Activated naive CD8-positive, alpha-beta T cell treated with anti-CD3 and anti-CD28 coated beads, Interleukin-2, amount 10 ng/mL, durations not matched to agents 7 days and 5 days (primary cell): ENCODE results near the gene EME1. TPM values are rescaled to one million over a fixed set of nuclear protein-coding genes. Genes with fewer than 3 reads are reported as not detected.

Experiments used
- ATAC-seq: fragments of 150-1000 bp; cut with Tn5 transposase; one replicate; pipeline ENCODE4 v1.10.0; 2021; ENCODE audit warnings: low read depth, moderate library complexity
- POLR2A ChIA-PET: fragments of 350-600 bp; sonication (Branson Sonifier 250); formaldehyde crosslinking; loops from one replicate; lab custom pipeline; 2021; ENCODE audit warnings: antibody characterized with exemption; lab: Charles Lee
- DNase-seq: peaks from one replicate; pipeline ENCODE4 v3.0.0; 2021
- H3K27ac Mint-ChIP-seq: one replicate; pipeline ENCODE4 v1.8.0; 2022; ENCODE audit warnings: mild to moderate bottlenecking, mixed read lengths
- H3K27me3 Mint-ChIP-seq: one replicate; pipeline ENCODE4 v1.8.0; 2022; ENCODE audit warnings: mild to moderate bottlenecking, moderate library complexity, mixed read lengths
- H3K36me3 Mint-ChIP-seq: one replicate; pipeline ENCODE4 v1.8.0; 2021; ENCODE audit warnings: mild to moderate bottlenecking, mixed read lengths
- H3K4me1 Mint-ChIP-seq: one replicate; pipeline ENCODE4 v1.8.0; 2021; ENCODE audit warnings: mixed read lengths
- H3K4me3 Mint-ChIP-seq: one replicate; pipeline ENCODE4 v1.8.0; 2022; ENCODE audit warnings: mild to moderate bottlenecking, moderate library complexity, mixed read lengths
- H3K9me3 Mint-ChIP-seq: one replicate; pipeline ENCODE4 v1.8.0; 2021; ENCODE audit warnings: mixed read lengths
- total RNA-seq, 2 experiments: library from RNA; stranded (reverse); gene quantifications; one replicate each; pipeline ENCODE4 v1.2.3, GENCODE V29; 2021

Gene EME1
- total RNA-seq, 2 experiments from 2014 or later: 27.3 to 28.8 TPM

DNA sequence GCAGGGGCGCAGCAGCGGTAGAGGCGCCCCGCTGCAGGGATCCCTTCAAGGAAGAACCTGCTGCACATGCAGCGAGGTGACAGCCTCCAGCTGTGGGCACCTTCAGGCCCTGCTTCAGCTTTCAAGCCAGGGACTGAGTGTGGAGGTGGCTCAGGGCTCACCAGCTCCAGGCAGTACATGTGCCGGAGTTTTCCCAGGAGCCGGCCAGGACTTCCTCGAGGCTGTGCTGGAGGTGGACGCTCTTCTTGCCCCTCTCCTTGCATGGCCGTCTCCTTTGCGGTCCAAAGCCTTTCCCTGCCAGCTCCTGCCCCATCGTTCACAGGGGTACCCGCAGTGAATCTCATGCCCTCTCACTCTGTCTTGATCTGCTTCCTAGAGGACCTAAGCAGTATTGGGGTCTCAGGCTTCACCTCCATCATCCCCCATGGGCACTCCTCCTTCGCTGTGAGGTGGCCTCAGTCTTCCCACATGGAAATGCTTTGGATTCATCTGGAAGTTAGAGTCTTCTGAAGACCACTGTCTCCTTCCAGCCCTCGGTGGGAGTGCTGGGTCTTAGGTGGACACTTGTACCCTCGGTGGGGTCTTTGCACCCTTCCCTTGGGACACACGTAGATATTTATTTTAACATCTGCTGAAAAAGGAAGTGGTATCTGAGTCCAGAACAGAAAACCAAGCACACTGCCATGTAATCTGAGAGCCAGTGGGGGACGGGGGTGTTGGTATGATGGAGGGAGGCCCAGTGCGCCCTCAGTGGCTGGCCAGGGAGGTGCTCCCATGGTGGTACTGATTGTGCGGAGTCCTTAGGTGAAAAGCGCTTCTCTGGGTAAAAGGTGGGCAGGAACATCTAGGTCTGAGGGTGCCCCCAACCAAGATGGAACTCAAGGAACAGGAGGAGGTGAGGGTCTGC is 20.1 kb upstream of the EME1 start:
- H3K36me3 Mint-ChIP-seq: peaks cover 6% of the 10 kb centered on the region
- H3K9me3 Mint-ChIP-seq: no peaks in the 10 kb centered on the region
- ATAC-seq: no peak
- H3K4me1 Mint-ChIP-seq: peaks cover 9% of the 10 kb centered on the region
- H3K27me3 Mint-ChIP-seq: no peaks in the 10 kb centered on the region
- DNase-seq: peak; percentile 20
- H3K4me3 Mint-ChIP-seq: no peak overlapping the region
- POLR2A ChIA-PET: no interaction called here
- peak overlapping the region; percentile 15 for H3K27ac Mint-ChIP-seq

DNA sequence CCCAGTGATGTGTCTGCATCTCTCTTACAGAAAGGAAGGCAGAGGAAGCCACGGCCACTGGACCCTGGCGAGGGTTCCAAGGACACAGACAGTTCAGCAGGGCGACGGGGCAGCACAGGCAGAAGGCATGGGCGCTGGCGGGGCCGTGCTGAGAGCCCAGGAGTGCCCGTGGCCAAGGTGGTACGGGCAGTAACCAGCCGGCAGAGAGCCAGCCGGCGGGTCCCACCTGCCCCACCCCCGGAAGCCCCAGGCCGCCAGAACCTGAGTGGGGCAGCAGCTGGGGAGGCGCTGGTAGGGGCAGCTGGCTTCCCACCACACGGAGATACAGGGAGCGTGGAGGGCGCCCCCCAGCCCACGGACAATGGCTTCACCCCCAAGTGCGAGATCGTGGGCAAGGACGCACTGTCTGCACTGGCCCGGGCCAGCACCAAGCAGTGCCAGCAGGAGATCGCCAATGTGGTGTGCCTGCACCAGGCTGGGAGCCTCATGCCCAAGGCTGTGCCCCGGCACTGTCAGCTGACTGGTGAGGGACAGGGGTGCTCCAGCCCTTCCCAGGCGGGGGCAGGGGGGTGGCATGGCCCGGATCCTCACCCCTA is 19.3 kb upstream of the EME1 start:
- Mint-ChIP-seq H3K4me1 (peaks cover 3% of the 10 kb centered on the region), H3K27me3 (no peaks in the 10 kb centered on the region), H3K27ac (no peak overlapping the region), H3K36me3 (peaks cover 6% of the 10 kb centered on the region), H3K4me3 (no peak overlapping the region), H3K9me3 (no peaks in the 10 kb centered on the region)
- ATAC-seq (no peak), DNase-seq (peak; percentile 28)
- POLR2A ChIA-PET: no interaction called here

DNA sequence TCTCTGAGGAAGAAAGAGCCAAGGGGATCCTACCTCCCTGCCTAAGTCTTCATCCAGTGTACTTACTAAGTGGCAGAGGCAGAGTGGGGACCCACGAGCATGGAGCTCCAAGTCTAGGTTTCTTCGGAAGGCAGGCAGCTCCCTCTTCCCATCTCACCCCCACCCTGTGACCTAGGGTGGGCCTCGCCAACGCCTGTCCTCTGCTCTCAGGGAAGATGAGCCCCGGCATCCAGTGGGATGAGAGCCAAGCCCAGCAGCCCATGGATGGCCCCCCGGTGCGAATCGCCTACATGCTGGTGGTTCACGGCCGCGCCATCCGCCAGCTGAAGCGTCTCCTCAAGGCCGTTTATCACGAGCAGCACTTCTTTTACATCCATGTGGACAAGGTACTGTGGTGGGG is 18.8 kb upstream of the EME1 start:
- Mint-ChIP-seq H3K9me3 (no peaks in the 10 kb centered on the region), H3K4me3 (no peak overlapping the region), H3K36me3 (peaks cover 6% of the 10 kb centered on the region), H3K27ac (no peak overlapping the region), H3K27me3 (no peaks in the 10 kb centered on the region), H3K4me1 (peaks cover under 1% of the 10 kb centered on the region)
- no peak for ATAC-seq
- DNase-seq: peak; percentile 17
- POLR2A ChIA-PET: no interaction called here

DNA sequence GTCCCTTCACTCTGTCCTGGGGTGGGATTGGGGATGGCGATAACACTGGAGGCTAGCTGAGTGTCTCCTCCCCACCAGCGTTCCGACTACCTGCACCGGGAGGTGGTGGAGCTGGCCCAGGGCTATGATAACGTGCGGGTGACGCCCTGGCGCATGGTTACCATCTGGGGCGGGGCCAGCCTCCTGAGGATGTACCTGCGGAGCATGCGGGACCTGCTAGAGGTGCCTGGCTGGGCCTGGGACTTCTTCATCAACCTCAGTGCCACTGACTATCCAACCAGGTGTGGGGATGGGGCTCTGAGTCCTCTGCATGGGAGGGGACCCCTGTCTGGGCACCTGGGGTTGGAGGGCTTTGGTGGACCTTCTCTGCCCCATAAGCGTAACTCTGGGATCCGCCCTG is 18.3 kb upstream of the EME1 start:
- Mint-ChIP-seq H3K4me1 (peaks cover 2% of the 10 kb centered on the region), H3K27me3 (no peaks in the 10 kb centered on the region), H3K27ac (no peak overlapping the region), H3K36me3 (peaks cover 3% of the 10 kb centered on the region), H3K9me3 (no peaks in the 10 kb centered on the region), H3K4me3 (no peak overlapping the region)
- POLR2A ChIA-PET: no interaction called here
- DNase-seq (peak; percentile 22), ATAC-seq (no peak)

DNA sequence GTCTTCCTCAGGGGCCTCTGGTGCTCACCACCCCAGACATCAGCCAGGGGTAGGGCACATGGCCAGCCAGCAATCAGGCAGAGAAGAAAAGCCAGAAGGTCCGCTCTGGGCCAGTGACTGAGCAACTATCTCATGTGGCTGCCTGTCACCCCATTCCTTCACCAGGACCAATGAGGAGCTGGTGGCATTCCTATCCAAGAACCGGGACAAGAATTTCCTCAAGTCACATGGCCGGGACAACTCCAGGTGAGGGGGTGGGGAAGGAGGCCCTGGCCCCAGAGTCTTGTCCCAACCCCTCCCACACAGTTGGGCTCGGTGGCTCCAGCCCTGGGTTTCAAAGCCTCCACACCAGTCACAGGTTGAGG is 17.7 kb upstream of the EME1 start:
- H3K27me3 Mint-ChIP-seq: no peaks in the 10 kb centered on the region
- no peak for ATAC-seq
- no peak overlapping the region for H3K4me3 Mint-ChIP-seq
- peaks cover 3% of the 10 kb centered on the region for H3K36me3 Mint-ChIP-seq
- POLR2A ChIA-PET: interaction anchor here (0.6 kb wide), 1 partner anchor 1874 kb away, joined by 3 read pairs; no protein-coding TSS in a partner anchor
- no peaks in the 10 kb centered on the region for H3K9me3 Mint-ChIP-seq
- DNase-seq: no peak
- no peak overlapping the region for H3K27ac Mint-ChIP-seq
- peaks cover 2% of the 10 kb centered on the region for H3K4me1 Mint-ChIP-seq

DNA sequence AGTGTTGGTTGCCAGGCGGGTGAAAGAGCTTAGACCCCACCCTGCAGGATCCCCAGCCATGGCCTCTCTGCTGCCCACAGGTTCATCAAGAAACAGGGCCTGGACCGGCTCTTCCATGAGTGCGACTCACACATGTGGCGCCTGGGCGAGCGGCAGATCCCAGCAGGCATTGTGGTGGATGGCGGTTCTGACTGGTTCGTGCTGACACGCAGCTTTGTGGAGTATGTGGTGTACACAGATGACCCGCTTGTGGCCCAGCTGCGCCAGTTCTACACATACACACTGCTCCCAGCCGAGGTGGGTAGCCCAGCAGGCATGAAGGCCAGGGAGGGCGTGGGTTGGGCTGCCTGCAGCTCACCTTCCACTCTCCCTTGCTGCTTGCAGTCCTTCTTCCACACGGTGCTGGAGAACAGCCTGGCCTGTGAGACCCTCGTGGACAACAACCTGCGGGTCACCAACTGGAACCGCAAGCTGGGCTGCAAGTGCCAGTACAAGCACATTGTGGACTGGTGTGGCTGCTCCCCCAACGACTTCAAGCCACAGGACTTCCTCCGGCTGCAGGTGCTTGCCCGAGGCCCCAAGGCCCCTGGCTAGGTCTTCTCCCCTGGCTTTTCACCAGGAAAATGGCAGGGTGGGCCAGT is 17.2 kb upstream of the EME1 start:
- POLR2A ChIA-PET: interaction anchor here (0.6 kb wide), 1 partner anchor 1875 kb away, joined by 3 read pairs; no protein-coding TSS in a partner anchor
- ATAC-seq (no peak), DNase-seq (peak; percentile 25)
- H3K27me3 Mint-ChIP-seq: no peaks in the 10 kb centered on the region
- H3K4me3 Mint-ChIP-seq: no peak overlapping the region
- H3K27ac Mint-ChIP-seq: no peak overlapping the region
- H3K9me3 Mint-ChIP-seq: no peaks in the 10 kb centered on the region
- peaks cover 3% of the 10 kb centered on the region for H3K36me3 Mint-ChIP-seq
- H3K4me1 Mint-ChIP-seq: peaks cover 4% of the 10 kb centered on the region

DNA sequence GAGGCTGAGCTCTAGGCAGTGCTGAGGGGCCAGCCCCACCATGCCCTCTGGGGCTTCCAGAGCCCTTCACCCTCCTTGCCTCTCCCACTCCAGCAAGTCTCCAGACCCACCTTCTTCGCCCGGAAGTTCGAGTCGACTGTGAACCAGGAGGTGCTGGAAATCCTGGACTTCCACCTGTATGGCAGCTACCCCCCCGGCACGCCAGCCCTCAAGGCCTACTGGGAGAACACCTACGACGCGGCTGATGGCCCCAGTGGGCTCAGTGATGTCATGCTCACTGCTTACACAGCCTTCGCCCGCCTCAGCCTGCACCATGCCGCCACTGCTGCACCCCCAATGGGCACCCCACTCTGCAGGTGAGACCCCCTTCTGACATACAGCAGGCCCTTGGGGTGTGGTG is 16.6 kb upstream of the EME1 start:
- Mint-ChIP-seq H3K36me3 (peaks cover 3% of the 10 kb centered on the region), H3K27me3 (no peaks in the 10 kb centered on the region), H3K9me3 (no peaks in the 10 kb centered on the region), H3K4me3 (no peak overlapping the region), H3K27ac (no peak overlapping the region), H3K4me1 (peaks cover 4% of the 10 kb centered on the region)
- no peak for ATAC-seq
- POLR2A ChIA-PET: no interaction called here
- peak; percentile 12 for DNase-seq

DNA sequence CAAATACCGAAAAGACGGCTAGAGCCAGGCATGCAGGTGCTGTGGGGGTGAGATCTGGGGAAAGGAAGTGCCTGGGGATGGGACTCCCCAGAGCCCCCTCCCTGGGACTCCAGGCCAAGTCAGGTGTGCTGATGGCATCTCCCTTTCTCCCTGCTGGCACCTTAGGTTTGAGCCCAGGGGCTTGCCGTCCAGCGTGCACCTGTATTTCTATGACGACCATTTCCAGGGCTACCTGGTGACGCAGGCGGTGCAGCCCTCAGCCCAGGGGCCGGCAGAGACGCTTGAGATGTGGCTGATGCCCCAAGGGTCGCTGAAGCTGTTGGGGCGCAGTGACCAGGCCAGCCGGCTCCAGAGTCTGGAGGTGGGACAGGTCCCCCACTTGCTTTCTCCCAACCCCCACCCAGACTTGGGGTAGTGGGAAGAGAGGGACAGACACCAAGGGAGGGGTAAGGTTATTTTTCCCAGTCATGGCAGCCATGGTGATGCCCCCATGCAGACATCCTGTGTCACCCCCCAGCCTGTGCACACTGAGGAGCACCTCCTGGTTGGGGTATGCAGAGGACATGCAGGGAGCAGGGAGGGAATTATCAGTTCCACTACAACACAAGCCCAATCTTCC is 16.0 kb upstream of the EME1 start:
- no peaks in the 10 kb centered on the region for H3K9me3 Mint-ChIP-seq
- DNase-seq (peak; percentile 25), ATAC-seq (no peak)
- peaks cover 3% of the 10 kb centered on the region for H3K36me3 Mint-ChIP-seq
- POLR2A ChIA-PET: no interaction called here
- H3K4me1 Mint-ChIP-seq: peaks cover 6% of the 10 kb centered on the region
- H3K27me3 Mint-ChIP-seq: no peaks in the 10 kb centered on the region
- H3K4me3 Mint-ChIP-seq: no peak overlapping the region
- no peak overlapping the region for H3K27ac Mint-ChIP-seq

DNA sequence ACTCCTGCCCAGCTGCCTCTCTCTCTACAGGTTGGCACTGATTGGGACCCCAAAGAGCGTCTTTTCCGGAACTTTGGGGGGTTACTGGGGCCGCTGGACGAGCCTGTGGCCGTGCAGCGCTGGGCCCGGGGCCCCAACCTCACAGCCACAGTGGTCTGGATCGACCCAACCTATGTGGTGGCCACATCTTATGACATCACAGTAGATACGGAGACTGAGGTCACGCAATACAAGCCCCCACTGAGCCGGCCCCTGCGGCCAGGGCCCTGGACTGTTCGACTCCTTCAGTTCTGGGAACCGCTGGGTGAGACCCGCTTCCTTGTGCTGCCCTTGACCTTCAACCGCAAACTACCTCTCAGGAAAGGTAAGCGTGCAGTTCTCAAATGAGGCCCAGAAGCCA is 14.9 kb upstream of the EME1 start:
- Mint-ChIP-seq H3K27ac (no peak overlapping the region), H3K4me1 (peaks cover 12% of the 10 kb centered on the region), H3K4me3 (no peak overlapping the region), H3K27me3 (no peaks in the 10 kb centered on the region), H3K9me3 (no peaks in the 10 kb centered on the region), H3K36me3 (peaks cover 2% of the 10 kb centered on the region)
- POLR2A ChIA-PET: no interaction called here
- ATAC-seq (no peak), DNase-seq (no peak)

DNA sequence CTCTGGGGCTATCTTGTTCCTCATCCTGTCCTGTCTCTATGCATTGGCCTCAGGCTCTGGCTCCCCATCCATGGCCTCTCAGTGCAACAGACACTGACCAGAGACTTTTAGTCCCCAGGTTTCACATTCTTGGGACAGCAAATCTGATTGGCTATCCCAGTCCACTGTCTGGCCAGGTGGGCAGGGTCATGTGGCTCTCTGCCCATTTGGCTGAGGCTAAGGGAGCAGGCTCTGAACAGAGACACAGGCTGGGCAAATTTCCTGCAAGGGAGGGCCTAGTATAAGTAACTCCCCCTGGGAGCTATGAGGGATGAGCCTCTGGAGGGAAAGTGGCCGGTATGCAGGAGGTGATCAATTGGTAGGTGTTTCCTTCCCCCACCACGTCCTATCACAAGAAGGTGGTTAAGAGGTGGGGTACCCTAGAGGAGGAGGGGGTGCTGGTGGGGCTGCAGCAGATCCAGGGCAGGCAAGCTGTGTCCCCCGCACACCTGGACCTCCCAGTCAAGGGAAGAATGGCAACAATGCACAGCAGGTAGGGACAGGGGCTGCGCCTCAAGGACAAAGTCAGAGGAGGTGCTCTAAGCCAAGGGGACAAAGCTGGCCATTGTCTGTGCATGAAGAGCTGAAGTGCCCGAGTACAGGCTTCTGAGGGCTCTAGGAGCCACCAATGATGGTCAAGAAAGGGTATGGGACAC is 13.9 kb upstream of the EME1 start:
- POLR2A ChIA-PET: interaction anchor here (0.7 kb wide), 1 partner anchor 13 kb away, joined by 4 read pairs; no protein-coding TSS in a partner anchor
- H3K36me3 Mint-ChIP-seq: no peaks in the 10 kb centered on the region
- H3K27me3 Mint-ChIP-seq: no peaks in the 10 kb centered on the region
- peaks cover 14% of the 10 kb centered on the region for H3K4me1 Mint-ChIP-seq
- DNase-seq (no peak), ATAC-seq (no peak)
- H3K9me3 Mint-ChIP-seq: no peaks in the 10 kb centered on the region
- peak overlapping the region; percentile 78 for H3K27ac Mint-ChIP-seq
- H3K4me3 Mint-ChIP-seq: no peak overlapping the region

DNA sequence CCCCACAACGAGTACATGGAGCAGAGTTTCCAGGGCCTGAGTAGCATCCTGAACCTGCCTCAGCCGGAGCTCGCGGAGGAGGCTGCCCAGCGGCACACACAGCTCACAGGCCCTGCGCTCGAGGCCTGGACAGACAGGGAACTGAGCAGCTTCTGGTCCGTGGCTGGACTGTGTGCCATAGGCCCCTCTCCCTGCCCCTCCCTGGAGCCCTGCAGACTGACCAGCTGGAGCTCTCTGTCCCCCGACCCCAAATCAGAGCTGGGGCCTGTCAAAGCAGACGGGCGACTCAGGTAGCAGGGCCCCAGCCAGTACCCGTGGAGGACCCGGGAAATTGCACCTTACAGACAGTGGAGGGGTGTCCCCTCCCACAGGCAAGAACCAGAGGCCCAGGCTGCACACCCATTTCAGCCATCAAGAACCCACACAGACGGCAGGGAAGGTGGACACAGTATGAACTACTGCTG is 13.0 kb upstream of the EME1 start:
- Mint-ChIP-seq H3K4me3 (no peak overlapping the region), H3K4me1 (peaks cover 14% of the 10 kb centered on the region), H3K9me3 (no peaks in the 10 kb centered on the region), H3K27me3 (no peaks in the 10 kb centered on the region), H3K36me3 (no peaks in the 10 kb centered on the region), H3K27ac (peak overlapping the region; percentile 54)
- DNase-seq: no peak
- POLR2A ChIA-PET: interaction anchor here (0.7 to 2.9 kb wide), 4 partner anchors 11 to 37 kb away, joined by 3 to 20 read pairs (median 6); partner anchors contain the start of gene LRRC59
- no peak for ATAC-seq

DNA sequence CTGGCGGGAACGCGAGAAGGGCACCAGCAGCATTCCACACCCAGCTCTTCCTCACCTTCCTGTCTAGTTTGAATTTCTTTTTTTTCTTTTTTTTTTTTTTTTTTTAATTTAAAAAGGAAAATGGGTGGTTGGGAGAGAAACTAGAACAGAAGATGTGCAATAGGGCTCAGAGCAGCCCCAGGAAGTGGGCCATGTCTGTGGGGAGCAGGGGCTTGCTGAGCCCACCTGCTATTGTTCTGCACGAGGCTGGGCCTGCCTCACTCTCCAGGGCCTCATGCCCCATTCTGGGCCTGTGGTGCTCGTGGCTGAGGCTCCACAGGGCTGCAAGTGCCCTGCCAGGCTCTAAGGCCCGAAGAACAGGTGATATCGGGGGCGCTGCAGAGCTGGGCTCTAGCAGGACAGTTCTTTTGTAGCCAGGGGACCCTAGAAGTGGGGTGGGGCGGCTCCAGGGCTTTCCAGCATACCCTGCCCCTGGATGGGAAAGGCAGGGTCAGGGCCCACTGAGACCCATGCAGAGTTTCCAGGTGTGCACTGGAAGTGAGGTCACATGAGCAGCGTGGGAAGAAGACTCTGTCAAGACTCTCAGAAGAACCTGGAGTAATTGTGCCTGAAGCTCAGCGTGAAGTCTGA is 12.4 kb upstream of the EME1 start:
- POLR2A ChIA-PET: interaction anchor here (0.8 to 3.6 kb wide), 4 partner anchors 12 to 36 kb away, joined by 3 to 35 read pairs (median 14); partner anchors contain the start of genes EME1, LRRC59 and MRPL27
- peak overlapping the region; percentile 84 for H3K27ac Mint-ChIP-seq
- H3K4me3 Mint-ChIP-seq: no peak overlapping the region
- no peaks in the 10 kb centered on the region for H3K9me3 Mint-ChIP-seq
- H3K36me3 Mint-ChIP-seq: no peaks in the 10 kb centered on the region
- DNase-seq (no peak), ATAC-seq (peak; percentile 38)
- H3K4me1 Mint-ChIP-seq: peaks cover 14% of the 10 kb centered on the region
- H3K27me3 Mint-ChIP-seq: no peaks in the 10 kb centered on the region
